Activated CD4-positive, alpha-beta T cell treated with anti-CD3 and anti-CD28 coated beads, Interleukin-2, amount 10 ng/mL, durations not matched to agents 24 days and 14 days (primary cell): ENCODE measurements around the gene HYAL3. TPM values are rescaled to one million over a fixed set of nuclear protein-coding genes. Genes with fewer than 3 reads are reported as not detected.

ENCODE experiments used
- DNase-seq: peaks from one replicate; pipeline ENCODE4 v3.0.0; 2022
- H3K27ac Mint-ChIP-seq: one replicate; pipeline ENCODE4 v1.8.0; 2022; ENCODE audit warnings: mild to moderate bottlenecking, mixed read lengths
- H3K27me3 Mint-ChIP-seq: one replicate; pipeline ENCODE4 v1.8.0; 2022; ENCODE audit warnings: mixed read lengths
- H3K36me3 Mint-ChIP-seq: one replicate; pipeline ENCODE4 v1.8.0; 2022; ENCODE audit warnings: low read depth, mild to moderate bottlenecking, mixed read lengths
- H3K4me1 Mint-ChIP-seq: one replicate; pipeline ENCODE4 v1.8.0; 2021; ENCODE audit warnings: mixed read lengths
- H3K4me3 Mint-ChIP-seq: one replicate; pipeline ENCODE4 v1.8.0; 2022; ENCODE audit warnings: mild to moderate bottlenecking, moderate library complexity, mixed read lengths
- H3K9me3 Mint-ChIP-seq: one replicate; pipeline ENCODE4 v1.8.0; 2021; ENCODE audit warnings: mixed read lengths
- intact Hi-C: fragments of 100-400 bp; cut with micrococcal nuclease; formaldehyde crosslinking; loops from one replicate; pipeline ENCODE4 v1.15.1; 2023
- total RNA-seq: library from RNA; stranded (reverse); gene quantifications from 2 replicates; pipeline ENCODE4 v1.2.3, GENCODE V29; 2022

HYAL3 gene
- total RNA-seq, 1 donor from 2014 or later, result 7.3 TPM

GRCh38 chr3:50337175-50337861, 38.1 kb upstream of the HYAL3 start:
- peak overlapping the region; percentile 85 for H3K4me3 Mint-ChIP-seq
- peaks cover 43% of the 10 kb centered on the region for H3K36me3 Mint-ChIP-seq
- H3K4me1 Mint-ChIP-seq, result peaks cover 54% of the 10 kb centered on the region
- no peaks in the 10 kb centered on the region for H3K9me3 Mint-ChIP-seq
- intact Hi-C loops, result loop anchor here (1.0 to 5.0 kb wide), 8 partner anchors 9 to 275 kb away; partner anchors contain the start of genes C3orf18, CISH, GNAI2 and HEMK1
- peak; percentile 99 for DNase-seq
- peak overlapping the region; percentile 99 for H3K27ac Mint-ChIP-seq
- H3K27me3 Mint-ChIP-seq, result no peaks in the 10 kb centered on the region

- H3K27me3 Mint-ChIP-seq, result no peaks in the 10 kb centered on the region
- peak overlapping the region; percentile 85 for H3K4me3 Mint-ChIP-seq
- DNase-seq, result no peak
- H3K4me1 Mint-ChIP-seq, result peaks cover 53% of the 10 kb centered on the region
- H3K36me3 Mint-ChIP-seq, result peaks cover 48% of the 10 kb centered on the region
- intact Hi-C loops, result loop anchor here (1.0 to 5.0 kb wide), 8 partner anchors 8 to 276 kb away; partner anchors contain the start of genes C3orf18, CISH, GNAI2 and HEMK1
- peak overlapping the region; percentile 99 for H3K27ac Mint-ChIP-seq
- no peaks in the 10 kb centered on the region for H3K9me3 Mint-ChIP-seq
Observed at GRCh38 chr3:50336452-50337174, 37.4 kb upstream of the HYAL3 start.

- peaks cover 65% of the 10 kb centered on the region for H3K36me3 Mint-ChIP-seq
- peaks cover 43% of the 10 kb centered on the region for H3K4me1 Mint-ChIP-seq
- no peaks in the 10 kb centered on the region for H3K27me3 Mint-ChIP-seq
- peak overlapping the region; percentile 71 for H3K4me3 Mint-ChIP-seq
- DNase-seq, result no peak
- intact Hi-C loops, result loop anchor here (5.0 kb wide), 3 partner anchors 97 to 278 kb away; partner anchors contain the start of genes C3orf18, CISH, GNAI2 and HEMK1
- H3K27ac Mint-ChIP-seq, result peak overlapping the region; percentile 87
- H3K9me3 Mint-ChIP-seq, result no peaks in the 10 kb centered on the region
Observed at GRCh38 chr3:50334339-50335075, 35.3 kb upstream of the HYAL3 start.

GRCh38 chr3:50333744-50334328, 34.6 kb upstream of the HYAL3 start:
- no peak for DNase-seq
- Mint-ChIP-seq H3K9me3 (no peaks in the 10 kb centered on the region), H3K36me3 (peaks cover 61% of the 10 kb centered on the region), H3K27me3 (no peaks in the 10 kb centered on the region), H3K4me3 (peak overlapping the region; percentile 71), H3K27ac (peak overlapping the region; percentile 87), H3K4me1 (peaks cover 38% of the 10 kb centered on the region)
- intact Hi-C loops, result no loop called here

- DNase-seq, result no peak
- peaks cover 35% of the 10 kb centered on the region for H3K4me1 Mint-ChIP-seq
- H3K36me3 Mint-ChIP-seq, result peaks cover 55% of the 10 kb centered on the region
- H3K27ac Mint-ChIP-seq, result no peak overlapping the region
- intact Hi-C loops, result no loop called here
- no peaks in the 10 kb centered on the region for H3K27me3 Mint-ChIP-seq
- H3K4me3 Mint-ChIP-seq, result no peak overlapping the region
- H3K9me3 Mint-ChIP-seq, result no peaks in the 10 kb centered on the region
Observed at GRCh38 chr3:50331364-50331907, 32.2 kb upstream of the HYAL3 start.

- Mint-ChIP-seq H3K4me3 (no peak overlapping the region), H3K9me3 (no peaks in the 10 kb centered on the region), H3K4me1 (peaks cover 29% of the 10 kb centered on the region), H3K27ac (no peak overlapping the region), H3K27me3 (no peaks in the 10 kb centered on the region), H3K36me3 (peaks cover 48% of the 10 kb centered on the region)
- intact Hi-C loops, result no loop called here
- no peak for DNase-seq
Observed at GRCh38 chr3:50330330-50330729, 31.1 kb upstream of the HYAL3 start.

- DNase-seq, result peak; percentile 99
- Mint-ChIP-seq H3K36me3 (peaks cover 40% of the 10 kb centered on the region), H3K9me3 (no peaks in the 10 kb centered on the region), H3K27me3 (no peaks in the 10 kb centered on the region), H3K27ac (peak within 1 kb of the TSS; percentile 77), H3K4me3 (peak within 1 kb of the TSS; percentile 84), H3K4me1 (peaks cover 16% of the 10 kb centered on the region)
- intact Hi-C loops, result loop anchor here (1.0 to 10.0 kb wide), 3 partner anchors 9 to 1853 kb away; partner anchors contain the start of gene IFRD2
Observed at GRCh38 chr3:50327943-50328691, 28.9 kb upstream of the HYAL3 start, which contains the start of gene TUSC2. TSS of gene TUSC2 (minus strand) at chr3:50328223. CDS start at chr3:50328099, 124 bp downstream.

- Mint-ChIP-seq H3K4me3 (peak overlapping the region; percentile 84), H3K27ac (peak overlapping the region; percentile 75), H3K27me3 (no peaks in the 10 kb centered on the region), H3K4me1 (peaks cover 17% of the 10 kb centered on the region), H3K9me3 (no peaks in the 10 kb centered on the region), H3K36me3 (peaks cover 38% of the 10 kb centered on the region)
- DNase-seq, result peak; percentile 60
- intact Hi-C loops, result loop anchor here (10.0 kb wide), 1 partner anchor 1852 kb away; no protein-coding TSS in a partner anchor
Observed at GRCh38 chr3:50327129-50327528, 27.9 kb upstream of the HYAL3 start.

GRCh38 chr3:50326182-50326541, 27.0 kb upstream of the HYAL3 start:
- intact Hi-C loops, result loop anchor here (10.0 kb wide), 1 partner anchor 1851 kb away; no protein-coding TSS in a partner anchor
- Mint-ChIP-seq H3K4me1 (peaks cover 17% of the 10 kb centered on the region), H3K9me3 (no peaks in the 10 kb centered on the region), H3K27me3 (no peaks in the 10 kb centered on the region), H3K4me3 (peak overlapping the region; percentile 84), H3K27ac (no peak overlapping the region), H3K36me3 (peaks cover 31% of the 10 kb centered on the region)
- DNase-seq, result peak; percentile 57

GRCh38 chr3:50325497-50326181, 26.4 kb upstream of the HYAL3 start:
- intact Hi-C loops, result loop anchor here (2.0 to 10.0 kb wide), 2 partner anchors 133 to 1851 kb away; no protein-coding TSS in a partner anchor
- Mint-ChIP-seq H3K9me3 (no peaks in the 10 kb centered on the region), H3K4me3 (no peak overlapping the region), H3K4me1 (peaks cover 18% of the 10 kb centered on the region), H3K27ac (no peak overlapping the region), H3K36me3 (peaks cover 26% of the 10 kb centered on the region), H3K27me3 (no peaks in the 10 kb centered on the region)
- no peak for DNase-seq

- intact Hi-C loops, result loop anchor here (2.0 to 10.0 kb wide), 2 partner anchors 132 to 1850 kb away; no protein-coding TSS in a partner anchor
- H3K4me1 Mint-ChIP-seq, result peaks cover 23% of the 10 kb centered on the region
- H3K4me3 Mint-ChIP-seq, result no peak overlapping the region
Observed at GRCh38 chr3:50325113-50325480, 25.9 kb upstream of the HYAL3 start.

More at GRCh38 chr3:50325113-50325480, 25.9 kb upstream of the HYAL3 start:
- DNase-seq, result no peak
- Mint-ChIP-seq H3K27me3 (no peaks in the 10 kb centered on the region), H3K36me3 (peaks cover 20% of the 10 kb centered on the region), H3K9me3 (no peaks in the 10 kb centered on the region), H3K27ac (no peak overlapping the region)
